ENCODE results near the gene FLT3.

Gene FLT3

DNA sequence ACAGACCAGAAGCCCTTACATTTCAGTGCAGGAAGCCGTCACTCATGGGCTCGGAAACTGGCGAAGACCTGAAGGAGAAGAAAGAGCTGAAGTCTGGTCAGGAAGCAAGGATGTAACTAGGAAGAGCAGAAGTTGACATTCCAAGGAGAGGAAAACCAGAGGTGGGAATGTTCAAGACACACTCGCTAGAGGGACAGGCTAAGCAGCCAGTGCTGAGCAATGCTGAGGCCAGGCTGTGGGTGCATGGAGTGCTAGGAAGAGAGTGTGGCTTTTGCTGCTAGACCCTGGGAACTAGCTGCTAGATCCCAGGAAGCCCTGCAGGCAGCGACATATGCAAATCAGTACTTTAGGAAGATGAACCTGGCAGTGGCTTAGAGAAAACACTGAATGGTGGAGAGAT, 99.8 kb downstream of the FLT3 start:
- H3K4me3 ChIP-seq (ENCODE audit: low read depth, low read length) = no peak overlapping the region
- TF ChIP-seq, protein P1, sequence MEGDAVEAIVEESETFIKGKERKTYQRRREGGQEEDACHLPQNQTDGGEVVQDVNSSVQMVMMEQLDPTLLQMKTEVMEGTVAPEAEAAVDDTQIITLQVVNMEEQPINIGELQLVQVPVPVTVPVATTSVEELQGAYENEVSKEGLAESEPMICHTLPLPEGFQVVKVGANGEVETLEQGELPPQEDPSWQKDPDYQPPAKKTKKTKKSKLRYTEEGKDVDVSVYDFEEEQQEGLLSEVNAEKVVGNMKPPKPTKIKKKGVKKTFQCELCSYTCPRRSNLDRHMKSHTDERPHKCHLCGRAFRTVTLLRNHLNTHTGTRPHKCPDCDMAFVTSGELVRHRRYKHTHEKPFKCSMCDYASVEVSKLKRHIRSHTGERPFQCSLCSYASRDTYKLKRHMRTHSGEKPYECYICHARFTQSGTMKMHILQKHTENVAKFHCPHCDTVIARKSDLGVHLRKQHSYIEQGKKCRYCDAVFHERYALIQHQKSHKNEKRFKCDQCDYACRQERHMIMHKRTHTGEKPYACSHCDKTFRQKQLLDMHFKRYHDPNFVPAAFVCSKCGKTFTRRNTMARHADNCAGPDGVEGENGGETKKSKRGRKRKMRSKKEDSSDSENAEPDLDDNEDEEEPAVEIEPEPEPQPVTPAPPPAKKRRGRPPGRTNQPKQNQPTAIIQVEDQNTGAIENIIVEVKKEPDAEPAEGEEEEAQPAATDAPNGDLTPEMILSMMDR (IDR thresholded peaks at IDR 0.05; ENCODE audit: low read depth, low read length) = no peak
- TF ChIP-seq, protein P2, sequence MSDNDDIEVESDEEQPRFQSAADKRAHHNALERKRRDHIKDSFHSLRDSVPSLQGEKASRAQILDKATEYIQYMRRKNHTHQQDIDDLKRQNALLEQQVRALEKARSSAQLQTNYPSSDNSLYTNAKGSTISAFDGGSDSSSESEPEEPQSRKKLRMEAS (IDR thresholded peaks at IDR 0.05; ENCODE audit: low read depth, low read length) = no peak
- TF ChIP-seq POLR2A (IDR thresholded peaks at IDR 0.05; ENCODE audit: extremely low read depth, insufficient read length) (no peak), MYC (IDR thresholded peaks at IDR 0.05; ENCODE audit: low read depth, low read length) (no peak)
- DNase-seq (ENCODE audit: low read depth) = no peak

DNA sequence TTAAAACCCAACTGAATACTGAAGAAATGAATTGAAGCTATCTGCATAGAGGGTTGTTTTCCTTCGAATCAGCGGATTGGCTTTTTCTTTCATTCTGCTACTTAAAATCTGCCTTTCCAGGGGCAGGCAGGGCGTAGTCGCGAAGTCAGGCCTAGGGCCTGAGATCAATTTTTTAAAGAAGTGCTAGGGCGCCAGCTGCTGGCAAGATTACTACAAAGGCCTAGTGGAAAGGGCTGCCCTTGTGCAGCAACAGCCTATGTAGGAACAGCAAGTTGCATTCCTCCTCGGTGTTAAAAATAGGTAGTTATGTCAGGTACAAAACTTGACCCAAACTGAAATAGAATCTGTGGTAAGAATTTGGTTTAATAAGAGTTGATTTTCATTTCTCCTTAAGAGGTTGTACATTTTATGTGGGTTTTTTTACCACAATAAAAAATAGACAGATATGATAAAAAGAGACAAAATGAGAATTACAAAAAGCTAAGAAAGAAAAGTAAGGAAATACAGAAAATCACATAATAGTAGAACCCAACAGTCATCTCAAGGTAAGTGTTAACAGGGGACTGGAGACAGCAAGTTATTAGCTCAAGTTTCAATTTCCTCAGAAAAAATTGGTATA, 102.4 kb downstream of the FLT3 start:
- H3K4me3 ChIP-seq (ENCODE audit: low read depth, low read length) = no peak overlapping the region
- TF ChIP-seq MYC (IDR thresholded peaks at IDR 0.05; ENCODE audit: low read depth, low read length) = peak; percentile 64
- TF ChIP-seq, protein P1 (IDR thresholded peaks at IDR 0.05; ENCODE audit: low read depth, low read length) = peak; percentile 83
- TF ChIP-seq, protein P2 (IDR thresholded peaks at IDR 0.05; ENCODE audit: low read depth, low read length) = peak; percentile 52; the same call in 1 of the 2 replicates
- no peak for TF ChIP-seq POLR2A (IDR thresholded peaks at IDR 0.05; ENCODE audit: extremely low read depth, insufficient read length)
- DNase-seq (ENCODE audit: low read depth) = peak; percentile 84

DNA sequence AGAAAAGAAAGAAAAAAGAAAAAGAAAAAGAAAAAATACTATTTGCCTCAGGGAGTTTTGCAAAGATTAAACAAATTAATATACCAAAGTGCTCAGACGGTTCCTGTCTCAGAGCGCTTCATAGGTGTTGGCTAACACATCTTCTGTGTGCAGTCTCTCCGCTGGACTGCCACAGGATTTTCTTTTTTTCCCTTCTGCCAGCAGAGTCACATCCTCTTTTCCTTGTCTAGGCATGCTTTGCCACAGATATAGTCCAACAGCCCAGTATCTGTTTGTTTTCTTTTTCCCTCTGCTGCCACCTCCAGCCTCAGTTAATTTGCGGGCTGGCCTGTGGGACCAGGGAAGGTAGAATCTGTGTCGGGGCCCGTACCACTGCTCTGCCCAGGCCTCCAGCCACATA, 108.5 kb downstream of the FLT3 start:
- no peak for DNase-seq (ENCODE audit: low read depth)
- H3K4me3 ChIP-seq (ENCODE audit: low read depth, low read length) = no peak overlapping the region
- TF ChIP-seq POLR2A (IDR thresholded peaks at IDR 0.05; ENCODE audit: extremely low read depth, insufficient read length) = no peak
- TF ChIP-seq, protein P2 (IDR thresholded peaks at IDR 0.05; ENCODE audit: low read depth, low read length) = no peak
- no peak for TF ChIP-seq MYC (IDR thresholded peaks at IDR 0.05; ENCODE audit: low read depth, low read length)
- TF ChIP-seq, protein P1 (IDR thresholded peaks at IDR 0.05; ENCODE audit: low read depth, low read length) = no peak

DNA sequence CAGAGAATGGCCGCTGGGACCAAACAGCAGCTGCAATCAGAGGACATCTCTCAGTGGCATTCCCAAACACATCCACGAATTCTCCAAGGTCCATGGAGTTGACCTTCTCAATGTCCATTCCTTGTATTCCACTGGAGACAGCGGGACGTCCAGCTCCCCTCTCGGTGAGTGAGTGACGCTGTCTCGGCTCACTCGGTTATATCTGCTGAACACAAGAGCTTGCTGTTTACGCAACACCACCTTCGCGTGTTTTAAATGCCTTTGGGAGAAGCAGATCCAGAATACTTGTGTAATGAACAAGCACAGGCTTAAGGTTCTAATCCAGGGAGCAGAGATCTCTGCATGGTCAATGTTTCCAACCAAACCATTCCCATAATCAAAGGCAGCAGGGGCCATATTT, 111.9 kb downstream of the FLT3 start, which contains the start of gene URAD:
Gene URAD (minus strand): TSS at position 174 of the 400 bp plus-strand sequence. CDS start 56 bp downstream, at position 118.
- TF ChIP-seq, protein P1 (IDR thresholded peaks at IDR 0.05; ENCODE audit: low read depth, low read length) = no peak
- TF ChIP-seq, protein P2 (IDR thresholded peaks at IDR 0.05; ENCODE audit: low read depth, low read length) = no peak
- TF ChIP-seq POLR2A (IDR thresholded peaks at IDR 0.05; ENCODE audit: extremely low read depth, insufficient read length) = no peak
- no peak for TF ChIP-seq MYC (IDR thresholded peaks at IDR 0.05; ENCODE audit: low read depth, low read length)
- no peak for DNase-seq (ENCODE audit: low read depth)
- no peak within 1 kb of the TSS for H3K4me3 ChIP-seq (ENCODE audit: low read depth, low read length)

DNA sequence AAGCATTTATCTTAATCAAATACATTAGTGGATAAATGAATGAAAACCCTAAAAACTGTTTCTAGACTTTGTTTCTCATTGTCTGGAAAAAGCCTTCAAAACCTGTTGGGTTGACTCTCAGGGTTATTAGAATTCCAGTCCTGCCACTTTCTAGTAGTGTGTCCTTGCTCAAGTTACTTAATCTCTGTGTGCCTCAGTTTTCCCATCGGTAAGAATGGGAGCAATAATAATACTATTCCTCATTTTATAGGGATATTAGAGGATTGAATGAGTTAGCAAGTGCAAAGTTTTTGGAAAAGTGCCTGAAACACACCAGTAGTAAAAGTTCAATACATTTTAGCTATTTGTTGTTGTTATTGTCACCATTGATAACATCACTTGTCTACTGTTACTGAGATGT, 114.8 kb downstream of the FLT3 start:
- H3K4me3 ChIP-seq (ENCODE audit: low read depth, low read length) = no peak overlapping the region
- no peak for TF ChIP-seq MYC (IDR thresholded peaks at IDR 0.05; ENCODE audit: low read depth, low read length)
- DNase-seq (ENCODE audit: low read depth) = no peak

DNA sequence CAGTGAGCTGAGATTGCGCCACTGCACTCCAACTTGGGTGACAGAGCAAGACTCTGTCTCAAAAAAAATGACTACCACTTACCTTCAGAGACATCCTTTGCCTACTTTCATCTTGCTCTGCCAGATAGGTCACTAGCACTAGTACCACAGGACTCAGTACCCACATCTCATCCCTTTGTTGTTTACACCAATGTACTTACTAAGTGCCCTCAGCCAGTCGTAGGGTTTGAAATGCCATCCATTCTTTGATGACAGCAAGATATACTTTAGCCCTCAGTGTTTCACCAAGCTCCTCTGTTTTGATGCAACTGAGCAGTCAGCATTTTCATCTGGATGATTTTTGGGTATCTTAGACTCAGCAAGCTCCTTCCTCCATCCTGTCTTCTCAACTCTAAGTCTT, 118.0 kb downstream of the FLT3 start:
- no peak for DNase-seq (ENCODE audit: low read depth)
- no peak overlapping the region for H3K4me3 ChIP-seq (ENCODE audit: low read depth, low read length)
- TF ChIP-seq, protein P2 (IDR thresholded peaks at IDR 0.05; ENCODE audit: low read depth, low read length) = no peak
- TF ChIP-seq MYC (IDR thresholded peaks at IDR 0.05; ENCODE audit: low read depth, low read length) (no peak), POLR2A (IDR thresholded peaks at IDR 0.05; ENCODE audit: extremely low read depth, insufficient read length) (no peak)
- TF ChIP-seq, protein P1 (IDR thresholded peaks at IDR 0.05; ENCODE audit: low read depth, low read length) = no peak
